ENCODE measurements around the gene FBXW7.

The FBXW7 gene

GRCh38 chr4:152464030-152464823 lies 71.7 kb downstream of the FBXW7 start:
- no peak for DNase-seq

GRCh38 chr4:152463562-152463961 lies 72.3 kb downstream of the FBXW7 start:
- no peak for DNase-seq

GRCh38 chr4:152462695-152463094 lies 73.2 kb downstream of the FBXW7 start:
- DNase-seq: no peak

GRCh38 chr4:152462047-152462446 lies 73.8 kb downstream of the FBXW7 start:
- no peak for DNase-seq

- peak; percentile 12 for DNase-seq
Measured at GRCh38 chr4:152460488-152460887, 75.4 kb downstream of the FBXW7 start.

GRCh38 chr4:152459326-152459725 lies 76.6 kb downstream of the FBXW7 start:
- DNase-seq: no peak

- DNase-seq: no peak
Measured at GRCh38 chr4:152458801-152459302, 77.0 kb downstream of the FBXW7 start.

GRCh38 chr4:152456609-152457008 lies 79.3 kb downstream of the FBXW7 start:
- no peak for DNase-seq

GRCh38 chr4:152455311-152455710 lies 80.6 kb downstream of the FBXW7 start:
- no peak for DNase-seq

- DNase-seq: no peak
Measured at GRCh38 chr4:152454398-152455011, 81.4 kb downstream of the FBXW7 start.

GRCh38 chr4:152451496-152451895 lies 84.4 kb downstream of the FBXW7 start:
- DNase-seq: no peak

- DNase-seq: no peak
Measured at GRCh38 chr4:152448854-152449253, 87.0 kb downstream of the FBXW7 start.

- DNase-seq: no peak
Measured at GRCh38 chr4:152448038-152448707, 87.7 kb downstream of the FBXW7 start.

- no peak for DNase-seq
Measured at GRCh38 chr4:152443859-152444258, 92.0 kb downstream of the FBXW7 start.

- DNase-seq: no peak
Measured at GRCh38 chr4:152437561-152437960, 98.3 kb downstream of the FBXW7 start.

GRCh38 chr4:152436384-152436783 lies 99.5 kb downstream of the FBXW7 start:
- DNase-seq: no peak

GRCh38 chr4:152434011-152434410 lies 101.9 kb downstream of the FBXW7 start:
- no peak for DNase-seq

GRCh38 chr4:152431784-152432183 lies 104.1 kb downstream of the FBXW7 start:
- no peak for DNase-seq

GRCh38 chr4:152431291-152431690 lies 104.6 kb downstream of the FBXW7 start:
- no peak for DNase-seq

GRCh38 chr4:152430507-152430906 lies 105.4 kb downstream of the FBXW7 start:
- no peak for DNase-seq

GRCh38 chr4:152427981-152428380 lies 107.9 kb downstream of the FBXW7 start:
- no peak for DNase-seq

GRCh38 chr4:152424977-152425376 lies 110.9 kb downstream of the FBXW7 start:
- DNase-seq: no peak

GRCh38 chr4:152424396-152424795 lies 111.5 kb downstream of the FBXW7 start:
- DNase-seq: no peak

- DNase-seq: no peak
Measured at GRCh38 chr4:152422817-152423320, 113.0 kb downstream of the FBXW7 start.
